GM19035 (cell line): Measurements from ENCODE around the gene UXS1.

ENCODE experiments used
- ATAC-seq: cut with Tn5 transposase; IDR thresholded peaks from one replicate; pipeline ENCODE4 v1.9.1; 2021; ENCODE audit not compliant: unreplicated experiment

UXS1 gene

DNA sequence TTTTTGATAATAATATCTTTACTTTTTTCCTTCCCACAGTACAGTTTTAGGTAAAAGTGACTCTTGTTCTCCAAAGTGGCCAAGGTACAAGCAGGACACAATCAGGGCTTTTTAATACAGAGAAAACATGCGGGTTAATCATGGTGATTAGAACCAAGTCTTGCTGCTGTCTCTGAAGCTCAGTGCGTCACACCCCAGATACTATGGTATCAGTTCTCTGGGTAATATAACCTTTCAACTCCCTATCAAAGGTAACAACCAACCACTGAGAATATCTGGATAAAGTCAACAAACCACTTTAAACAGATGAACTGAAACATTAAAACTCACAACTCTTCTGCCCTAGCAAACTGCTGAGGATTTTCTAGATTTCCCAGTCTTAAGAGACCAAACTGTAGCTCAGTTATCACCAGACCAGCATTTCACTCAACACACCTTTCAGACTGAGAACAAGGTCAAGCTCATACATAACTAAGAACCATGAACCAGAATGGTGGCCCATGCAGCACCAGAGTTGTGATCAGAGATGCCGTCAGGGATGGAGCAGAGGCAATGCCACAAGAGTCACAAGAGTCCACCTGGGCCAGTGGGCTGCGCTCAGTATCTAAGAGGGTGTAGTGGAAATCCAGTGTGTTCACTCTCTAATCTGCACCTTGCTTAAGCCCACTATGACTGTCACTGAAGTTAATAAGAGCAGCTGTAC is 103.0 kb downstream of the UXS1 start:
- ATAC-seq: no peak

DNA sequence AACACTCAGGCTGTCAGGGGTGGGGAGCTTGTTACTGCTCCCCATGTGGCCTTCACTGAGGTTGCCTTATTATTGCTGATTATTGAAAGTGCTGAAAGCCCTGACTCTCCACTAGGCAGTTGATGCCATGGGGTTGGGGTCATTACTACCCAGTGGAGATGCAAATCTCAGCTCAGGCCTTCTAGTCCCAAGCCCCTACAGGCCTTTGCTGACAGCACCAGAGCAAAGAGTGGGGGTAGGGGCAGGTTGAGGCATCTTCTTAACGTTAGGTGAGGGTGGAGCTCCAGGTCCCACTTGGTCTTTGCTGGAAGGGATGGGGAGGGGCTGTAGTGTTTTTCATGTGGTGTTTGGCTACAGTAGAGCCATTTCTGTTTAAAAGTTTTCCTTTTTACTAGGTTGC is 104.5 kb downstream of the UXS1 start:
- no peak for ATAC-seq

DNA sequence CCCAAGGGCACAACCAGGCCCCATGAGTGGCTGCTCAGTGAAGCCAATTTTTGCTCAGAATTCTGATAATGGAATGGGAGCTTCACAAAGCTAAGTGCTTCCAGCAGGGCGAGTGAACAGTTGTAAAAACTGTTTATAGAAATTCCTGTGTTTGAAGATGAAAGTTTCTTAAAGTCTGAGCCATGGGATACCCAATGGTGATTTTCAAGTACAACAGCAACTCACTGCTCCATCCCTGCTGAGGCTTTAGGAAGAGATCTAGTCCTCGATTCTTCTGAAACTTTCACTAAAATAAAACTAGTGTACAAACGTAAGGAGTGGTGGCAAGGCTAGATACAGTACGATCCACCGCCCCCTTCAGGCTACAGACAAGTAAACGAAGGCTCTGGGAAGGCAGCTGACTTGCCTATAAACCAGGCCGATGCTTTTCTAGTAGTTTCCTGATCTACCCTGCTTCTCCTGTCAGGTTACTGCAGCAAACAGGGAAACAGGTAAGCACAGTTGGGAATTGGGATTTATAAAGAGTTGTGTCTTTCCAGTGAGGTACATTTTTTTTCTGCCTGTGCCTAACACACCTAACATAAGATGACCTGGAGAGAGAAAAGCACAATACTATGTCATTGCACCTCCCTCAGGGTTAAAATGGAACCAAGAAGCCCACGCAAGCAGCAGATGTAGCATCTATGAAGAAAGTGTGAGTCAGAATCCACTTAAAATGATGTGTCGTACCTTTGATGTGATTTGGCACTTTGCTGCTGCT is 108.7 kb downstream of the UXS1 start:
- ATAC-seq: no peak

DNA sequence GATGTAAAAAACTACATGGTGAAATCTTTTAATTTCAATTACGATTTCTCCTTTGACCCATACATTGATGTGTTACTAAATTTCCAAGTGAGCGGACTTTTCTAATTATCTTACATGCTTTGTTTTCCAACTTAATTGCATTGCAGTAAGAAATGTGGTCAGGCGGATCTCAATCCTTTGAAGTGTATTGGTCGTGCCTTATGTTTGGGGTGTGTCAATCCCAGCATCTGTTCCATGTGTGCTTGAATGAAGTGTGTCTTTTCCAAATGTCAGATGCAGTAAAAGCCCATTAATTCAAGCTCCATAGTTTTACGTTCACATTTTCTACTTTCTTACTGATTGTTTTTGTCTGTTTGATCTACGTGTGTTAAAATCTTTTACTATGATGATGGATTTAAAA is 113.1 kb downstream of the UXS1 start:
- ATAC-seq: no peak

DNA sequence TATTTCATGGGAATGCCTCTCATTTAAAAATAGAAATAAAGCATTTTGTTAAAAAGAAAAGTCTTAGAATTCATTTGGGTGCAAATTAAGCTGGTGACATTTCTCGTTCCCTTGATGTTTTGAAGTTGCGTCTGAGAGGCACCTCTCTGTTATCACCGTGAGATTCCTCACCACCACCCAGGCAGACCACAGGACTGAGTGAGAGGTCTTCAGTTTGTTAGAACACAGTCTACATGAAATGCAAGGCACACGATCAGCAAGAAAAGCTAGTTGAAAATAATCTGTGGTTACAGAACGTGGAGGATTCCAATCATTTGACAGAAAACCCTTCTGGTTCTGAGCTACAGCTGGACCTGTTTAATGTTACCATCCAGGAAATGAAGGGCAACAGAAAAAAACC is 116.0 kb downstream of the UXS1 start:
- ATAC-seq: no peak

DNA sequence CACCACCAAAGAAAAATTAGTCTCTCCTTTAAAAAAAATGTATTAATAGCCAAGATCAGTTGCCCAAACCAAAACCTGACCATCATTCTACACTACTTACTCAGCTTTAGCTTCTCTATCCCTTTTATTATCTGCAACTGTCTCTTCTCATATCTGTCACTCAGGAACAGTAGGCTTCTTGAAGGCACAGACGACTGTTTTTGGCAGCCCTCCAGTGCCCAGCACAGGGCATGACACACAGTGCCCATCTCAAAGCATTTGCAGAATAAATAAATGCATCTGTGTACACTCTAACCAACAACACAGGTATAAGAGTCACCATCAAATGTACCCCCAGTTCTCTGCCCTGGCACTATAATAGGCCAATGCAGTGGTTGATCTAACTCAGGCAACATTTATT is 117.2 kb downstream of the UXS1 start:
- ATAC-seq: no peak

DNA sequence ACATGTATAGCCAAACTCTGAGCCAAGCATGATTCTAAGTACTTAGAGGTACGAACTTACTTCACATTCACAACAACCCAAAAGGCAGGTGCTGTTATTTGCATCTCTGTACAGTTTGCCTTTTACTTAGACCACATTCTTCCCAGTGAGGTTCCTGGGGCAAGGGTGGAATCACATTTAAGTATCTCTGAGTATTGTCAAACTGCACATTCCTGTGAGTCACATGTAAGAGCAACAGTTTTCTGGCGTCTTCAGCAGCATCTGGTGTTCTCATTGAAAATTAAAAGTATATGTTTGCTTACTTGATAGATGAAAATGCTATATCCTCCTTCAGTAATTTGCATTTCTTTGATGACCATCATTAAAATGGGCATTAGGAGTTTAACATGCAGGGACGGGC is 119.1 kb downstream of the UXS1 start:
- ATAC-seq: no peak

DNA sequence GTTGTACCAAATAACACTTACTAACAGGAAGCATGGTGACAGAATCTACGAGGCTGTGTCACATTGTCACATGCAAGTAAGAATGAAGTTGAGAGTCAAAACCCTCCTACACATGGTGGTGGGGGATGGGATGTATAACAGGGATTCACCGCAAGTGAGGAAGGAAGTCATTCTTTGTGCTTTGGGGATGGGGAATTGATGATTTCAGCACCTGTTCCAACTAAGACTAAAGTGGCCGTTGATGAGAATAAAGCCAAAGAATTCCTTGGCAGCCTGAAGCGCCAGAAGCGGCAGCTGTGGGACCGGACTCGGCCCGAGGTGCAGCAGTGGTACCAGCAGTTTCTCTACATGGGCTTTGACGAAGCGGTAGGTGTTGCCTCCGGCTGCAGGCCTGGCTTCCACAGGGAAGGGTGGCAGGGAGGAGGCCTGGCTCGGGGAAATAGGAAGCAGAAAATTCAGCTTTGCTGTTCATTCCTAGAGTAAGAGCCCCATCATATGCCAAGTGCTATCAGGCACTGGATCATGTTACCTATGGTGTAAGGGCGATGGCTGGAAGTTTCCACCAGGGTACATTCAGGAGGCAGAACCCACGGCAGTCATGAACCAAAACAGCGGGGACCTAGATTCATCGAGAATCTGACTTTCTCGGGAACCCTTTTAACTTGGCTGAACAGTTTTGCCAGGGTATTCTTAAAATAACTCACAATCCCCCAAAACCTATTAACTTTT is 120.3 kb downstream of the UXS1 start:
- ATAC-seq: no peak

DNA sequence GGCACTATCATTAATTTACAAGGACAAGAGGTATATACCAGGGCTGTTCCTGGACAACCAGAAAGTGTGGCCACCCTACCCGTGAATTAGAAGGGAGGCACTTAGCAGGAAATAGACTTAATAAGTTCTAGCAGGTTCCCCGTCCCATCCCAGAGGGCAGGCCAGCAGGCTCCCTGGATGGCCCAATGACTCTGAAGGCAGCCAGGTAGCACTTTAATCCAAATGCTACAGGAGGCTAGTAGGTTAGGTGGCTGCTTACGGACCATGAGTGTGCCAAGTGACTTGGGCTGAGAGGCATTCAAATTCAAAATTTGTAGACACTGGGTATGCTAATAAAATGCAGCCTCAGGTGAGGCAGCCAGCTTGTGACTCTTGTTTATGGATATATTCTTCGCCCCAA is 123.9 kb downstream of the UXS1 start:
- no peak for ATAC-seq

DNA sequence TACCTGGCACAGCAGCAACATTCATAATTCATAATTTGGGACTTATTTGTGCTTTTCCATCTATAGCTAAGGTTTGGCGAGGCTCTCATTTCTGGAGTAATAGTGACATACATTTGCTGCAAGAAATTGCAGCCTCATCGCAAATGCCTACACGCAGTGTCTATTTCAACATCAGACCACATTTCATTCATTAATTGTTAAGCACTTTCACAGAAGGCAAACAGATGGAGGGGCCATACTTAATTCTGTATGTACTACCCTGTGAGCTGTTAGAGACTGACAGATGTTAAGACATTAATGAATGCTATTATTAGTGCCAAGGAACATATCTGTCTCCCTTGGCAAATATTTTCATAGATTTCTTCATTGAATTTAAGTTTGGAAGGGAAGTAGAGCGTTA is 125.7 kb downstream of the UXS1 start:
- no peak for ATAC-seq

DNA sequence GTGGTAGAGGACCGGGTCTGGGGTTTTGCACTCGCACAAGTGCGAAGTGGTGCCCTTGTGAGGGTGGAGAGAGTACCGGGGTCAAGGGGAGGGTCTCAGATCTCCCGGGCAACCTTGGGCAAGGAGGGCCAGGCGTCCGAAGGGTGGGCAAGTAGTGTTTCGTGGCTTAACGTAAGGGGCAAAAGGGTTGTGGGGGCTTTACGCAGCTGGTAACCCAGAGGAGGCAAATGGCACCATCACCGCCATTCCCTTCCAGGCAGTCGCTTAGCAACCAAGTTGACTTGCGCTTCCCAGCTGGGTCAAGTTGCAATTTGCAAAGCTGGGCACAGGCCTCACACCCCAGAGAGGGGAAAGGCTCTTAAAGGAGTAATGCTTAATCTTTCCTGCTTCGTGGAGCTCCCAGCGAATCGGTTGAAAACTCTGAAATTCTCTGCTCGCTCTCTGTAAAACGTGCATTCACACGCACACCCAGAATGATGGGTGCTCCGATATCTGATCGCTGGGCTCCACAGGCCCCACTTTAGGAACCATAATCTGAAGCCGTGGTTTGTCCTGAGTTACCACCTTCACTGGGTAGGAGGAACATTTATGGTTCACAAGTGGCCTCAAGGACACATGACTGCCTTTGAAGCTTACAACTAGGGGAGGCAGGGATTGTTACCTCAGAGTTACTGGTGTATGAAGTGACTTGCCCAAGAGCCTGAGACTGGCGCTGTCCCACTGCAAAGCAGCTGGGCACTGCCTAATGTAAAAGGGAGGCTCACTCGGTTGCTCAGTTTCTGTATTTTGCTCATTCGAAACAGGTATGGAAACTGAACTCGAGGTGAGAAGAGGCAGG is 127.9 kb downstream of the UXS1 start:
- no peak for ATAC-seq

DNA sequence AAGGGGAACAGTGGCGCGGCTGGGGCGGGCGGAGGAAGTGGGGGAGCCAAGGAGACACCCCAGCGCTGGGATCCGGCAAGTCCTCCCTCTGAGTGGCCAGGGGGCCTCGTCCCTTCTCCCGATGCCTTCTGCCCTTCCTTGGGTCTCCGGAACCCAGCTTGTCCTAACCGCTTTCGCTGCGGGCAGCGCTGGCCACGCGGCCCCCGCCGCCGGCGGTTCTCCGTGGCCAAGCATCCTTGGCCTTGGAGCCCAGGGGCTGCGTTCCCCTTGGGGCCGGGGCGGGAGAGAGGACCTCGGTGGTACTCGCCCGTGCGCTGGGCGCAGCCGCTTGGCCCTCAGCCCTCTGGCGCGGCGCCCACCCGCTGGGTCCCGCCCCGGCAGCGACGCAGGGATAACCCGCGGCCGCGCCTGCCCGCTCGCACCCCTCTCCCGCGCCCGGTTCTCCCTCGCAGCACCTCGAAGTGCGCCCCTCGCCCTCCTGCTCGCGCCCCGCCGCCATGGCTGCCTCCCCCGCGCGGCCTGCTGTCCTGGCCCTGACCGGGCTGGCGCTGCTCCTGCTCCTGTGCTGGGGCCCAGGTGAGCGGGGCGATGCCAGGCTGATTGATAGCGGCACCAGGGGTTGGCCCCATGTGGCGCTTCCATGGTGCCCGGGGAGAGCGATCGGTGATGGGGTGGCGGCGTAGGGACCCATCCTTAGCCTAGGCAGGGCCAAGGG is 128.7 kb downstream of the UXS1 start:
- no peak for ATAC-seq

DNA sequence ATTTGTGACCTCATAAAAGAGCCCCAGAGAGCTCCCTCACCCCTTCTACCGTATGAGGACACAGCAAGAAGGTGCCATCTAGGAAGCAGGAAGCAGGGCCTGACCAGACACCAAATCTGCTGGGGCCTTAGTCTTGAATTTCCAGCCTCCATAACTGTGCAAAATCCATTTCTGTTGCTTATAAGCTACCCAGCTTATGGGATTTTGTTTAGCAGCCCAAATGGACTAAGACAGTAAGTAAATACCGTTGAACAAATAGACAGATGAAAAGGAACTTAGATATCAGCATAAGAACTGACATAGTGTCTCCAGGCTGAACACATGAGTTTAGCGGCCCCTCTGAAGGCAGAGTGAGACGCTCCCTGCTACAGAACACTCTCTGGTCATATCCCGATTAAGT is 130.9 kb downstream of the UXS1 start:
- no peak for ATAC-seq

DNA sequence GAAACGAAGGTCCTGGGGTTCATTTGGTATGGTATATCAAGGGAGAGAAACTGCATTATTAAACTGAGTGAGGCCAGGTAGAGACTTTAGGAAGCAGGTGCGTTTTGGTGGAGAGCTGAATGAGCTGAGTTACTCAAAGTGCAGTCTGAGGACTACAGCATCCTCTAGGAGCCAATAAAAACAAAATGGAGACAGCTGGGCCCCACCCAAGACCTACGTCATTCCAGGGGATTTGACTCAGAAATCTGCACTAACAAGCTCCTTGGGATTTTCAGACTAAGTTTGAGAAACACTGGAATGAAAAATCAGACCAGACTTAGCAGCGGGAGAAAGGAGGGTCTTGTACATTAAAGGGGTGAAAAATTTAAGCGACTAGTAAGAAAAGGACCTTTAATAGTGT is 131.5 kb downstream of the UXS1 start:
- no peak for ATAC-seq

DNA sequence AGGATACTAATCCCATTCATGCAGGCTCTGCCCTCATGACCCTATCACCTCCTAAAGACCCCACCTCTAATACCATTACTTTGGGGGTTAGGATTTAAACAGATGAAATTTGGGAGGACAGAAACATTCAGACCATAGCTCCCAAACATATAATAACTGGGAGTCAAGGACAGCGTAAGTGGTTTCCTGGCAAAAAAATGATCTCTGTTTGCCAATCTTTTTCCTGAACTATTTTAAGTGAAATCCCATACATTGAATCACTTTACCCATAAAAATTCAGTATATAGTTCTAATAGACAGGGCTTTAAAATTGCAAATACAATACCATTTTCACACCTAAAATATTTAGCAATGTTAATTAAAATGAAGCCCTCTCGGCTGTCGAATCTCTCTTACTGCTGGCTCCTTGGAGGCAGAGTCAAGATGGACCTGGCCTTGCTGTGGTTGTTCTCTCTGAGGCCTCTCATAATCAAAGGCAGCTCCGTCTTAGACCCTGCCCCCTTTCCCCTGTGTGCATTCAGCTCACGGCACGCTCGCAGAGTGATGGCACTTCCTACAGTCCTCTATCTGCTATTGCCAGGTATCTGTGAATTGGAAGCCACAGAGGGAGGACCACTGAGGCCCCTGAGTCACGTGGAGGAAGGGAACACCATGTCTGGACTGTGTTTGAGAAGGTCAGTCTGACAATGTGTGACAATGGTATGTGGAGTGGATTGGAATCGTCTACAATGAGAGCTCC is 132.3 kb downstream of the UXS1 start:
- ATAC-seq: no peak

DNA sequence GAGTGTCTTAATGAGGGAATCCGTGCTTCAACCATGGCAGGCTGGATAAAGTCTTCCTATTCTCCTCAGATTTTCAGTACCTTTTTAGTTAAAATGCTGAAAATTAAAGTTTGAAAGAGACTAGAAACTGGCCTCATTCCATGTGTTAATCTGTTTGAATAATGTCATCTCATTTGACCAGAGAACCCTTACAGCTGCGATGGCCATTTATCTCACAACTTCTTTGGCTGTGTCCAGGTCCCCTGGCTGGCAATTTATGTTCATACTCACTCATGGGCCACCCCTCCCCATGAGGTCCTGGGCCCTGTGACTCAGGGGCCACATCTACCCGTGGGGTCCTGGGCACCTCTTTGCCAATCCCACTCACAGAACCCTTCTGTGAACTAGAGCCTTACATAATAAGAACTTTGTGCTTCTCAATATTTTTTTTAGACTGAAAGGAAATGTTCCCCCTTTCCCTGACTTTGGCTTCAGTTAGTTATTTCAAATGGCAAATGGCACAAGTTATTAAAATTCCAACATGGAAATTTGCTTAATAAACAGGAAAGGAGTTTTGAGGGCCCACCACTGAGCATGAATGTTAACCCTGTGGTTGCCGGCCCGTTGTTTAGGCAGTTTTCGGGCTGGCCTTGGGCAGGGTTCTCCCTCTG is 134.6 kb downstream of the UXS1 start:
- no peak for ATAC-seq

DNA sequence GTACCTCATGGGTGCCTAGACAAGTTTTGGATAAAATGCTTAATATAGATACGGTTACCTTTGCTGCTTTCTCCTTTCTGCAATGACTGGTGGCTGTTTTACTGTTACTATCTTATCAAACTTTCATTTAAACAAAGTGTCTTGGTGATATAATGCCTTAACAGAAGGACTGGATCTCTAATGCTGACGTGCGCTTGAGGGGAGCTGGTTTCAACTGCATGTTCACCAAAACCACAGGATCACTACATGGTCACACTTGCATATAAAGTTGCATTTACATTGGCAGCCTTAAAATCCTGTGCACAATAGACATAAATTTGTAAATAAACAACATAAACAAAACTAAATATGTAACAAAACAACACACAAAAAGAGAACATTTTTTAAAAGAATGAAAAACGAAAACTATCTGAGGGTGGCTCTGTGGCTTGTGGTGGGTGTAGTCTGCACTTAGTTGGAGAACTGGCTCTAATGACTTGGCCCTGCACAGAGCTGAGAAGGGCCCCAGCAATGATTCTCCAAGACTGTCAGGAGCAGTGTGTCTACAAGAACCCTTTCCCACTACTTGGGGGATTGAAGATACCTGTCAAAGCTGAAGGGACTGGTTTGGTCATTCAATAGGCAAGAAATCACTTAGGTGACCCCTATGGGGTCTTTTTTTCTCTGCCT is 135.5 kb downstream of the UXS1 start:
- no peak for ATAC-seq

DNA sequence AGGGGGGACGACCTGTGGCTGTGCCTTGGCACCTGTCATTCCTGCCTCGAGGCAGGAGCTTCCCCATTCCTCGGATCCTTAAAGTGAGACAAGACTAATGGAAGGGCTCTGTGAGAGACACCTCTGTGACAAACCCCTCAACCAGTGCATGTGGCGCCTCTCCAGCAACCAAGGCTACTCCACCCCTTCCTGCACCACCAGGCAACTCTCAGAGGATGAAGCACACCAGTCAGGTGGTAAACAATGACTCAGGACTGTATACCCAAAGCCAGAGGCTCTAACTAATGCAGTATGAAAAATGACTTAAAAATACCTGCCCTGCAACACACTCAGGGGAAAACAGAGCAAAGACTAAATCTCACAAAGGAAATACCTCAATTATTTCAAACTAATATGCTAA is 136.9 kb downstream of the UXS1 start:
- ATAC-seq: no peak
